Fibroblast of lung (primary cell): ENCODE data around the gene PRDX6. TPM values are rescaled to one million over a fixed set of nuclear protein-coding genes. Genes with fewer than 3 reads are reported as not detected.
"Not testable (repeated sequence)": the region's sequence is repeated elsewhere in the genome, so short reads cannot be mapped to it uniquely, and the experiment has no call there.

Experiments
- DNase-seq, 2 donors: peaks; one replicate each; pipeline versions ENCODE4 v3.0.0 to v3.0.0-alpha.2; 2010; ENCODE audit warnings: low read depth in 2 of 2
- H2AFZ ChIP-seq: 2 replicates; pipeline ENCODE4 v1.5.1; 2012; ENCODE audit warnings: low read length, control low read depth, inconsistent platforms
- H3K27ac ChIP-seq: 2 replicates; pipeline ENCODE4 v1.5.1; 2011; ENCODE audit warnings: low read length, control low read depth; ENCODE audit not compliant: insufficient read depth
- H3K27me3 ChIP-seq: 2 replicates; pipeline ENCODE4 v1.5.1; 2011; ENCODE audit warnings: mild to moderate bottlenecking, low read length; ENCODE audit not compliant: control insufficient read depth, insufficient read depth
- H3K36me3 ChIP-seq: 2 replicates; pipeline ENCODE4 v1.5.1; 2011; ENCODE audit warnings: low read length; ENCODE audit not compliant: control insufficient read depth, insufficient read depth
- H3K4me1 ChIP-seq: 2 replicates; pipeline ENCODE4 v1.5.1; 2011; ENCODE audit warnings: low read length; ENCODE audit not compliant: control insufficient read depth, insufficient read depth; ENCODE audit errors: extremely low read depth
- H3K4me2 ChIP-seq: 2 replicates; pipeline ENCODE4 v1.5.1; 2011; ENCODE audit warnings: low read length, control low read depth; ENCODE audit not compliant: insufficient read depth; ENCODE audit errors: extremely low read depth
- H3K4me3 ChIP-seq, 4 experiments: fragments of 200-600 bp in 1 of 4; sonication (generic) in 1 of 4; replicated peaks in 1 of 4; 2 replicates each; pipeline ENCODE4 v1.5.1; 2011 to 2016; ENCODE audit warnings: low read length in 4 of 4, low read depth in 3 of 4, mild to moderate bottlenecking in 3 of 4, control low read depth in 2 of 4, inconsistent platforms in 1 of 4, mixed read lengths in 1 of 4; ENCODE audit not compliant: insufficient read depth in 1 of 4; ENCODE audit errors: control extremely low read depth in 1 of 4
- H3K79me2 ChIP-seq: 2 replicates; pipeline ENCODE4 v1.5.1; 2012; ENCODE audit warnings: mild to moderate bottlenecking, low read length, inconsistent platforms; ENCODE audit not compliant: control insufficient read depth, insufficient read depth
- H3K9ac ChIP-seq: 2 replicates; pipeline ENCODE4 v1.5.1; 2011; ENCODE audit warnings: mild to moderate bottlenecking, low read length, control low read depth; ENCODE audit not compliant: insufficient read depth
- H3K9me3 ChIP-seq: 2 replicates; pipeline ENCODE4 v1.5.1; 2012; ENCODE audit warnings: low read depth, low read length; ENCODE audit not compliant: control insufficient read depth, insufficient read depth
- H4K20me1 ChIP-seq: 2 replicates; pipeline ENCODE4 v1.5.1; 2011; ENCODE audit warnings: low read length; ENCODE audit not compliant: control insufficient read depth, insufficient read depth; ENCODE audit errors: extremely low read depth
- EZH2 ChIP-seq: IDR thresholded peaks from 2 replicates; pipeline ENCODE4 v1.5.1; 2012; ENCODE audit warnings: low read length, control low read depth, mild to moderate bottlenecking; ENCODE audit errors: missing control alignments
- polyA plus RNA-seq, 2 donors: library from polyadenylated mRNA; depleted of rRNA in 1 of 2; stranded (reverse) in 1 of 2; unstranded in 1 of 2; fragments of >200 nt; gene quantifications; 2 replicates each; pipeline ENCODE4 v1.2.1, GENCODE V29; 2011 to 2012; ENCODE audit warnings: missing spikeins in 1 of 2
- total RNA-seq: library from RNA; depleted of rRNA; stranded (reverse); fragments of >200 nt; gene quantifications from 2 replicates; pipeline ENCODE4 v1.2.1, GENCODE V29; 2014
- TF ChIP-seq, protein P1 (sequence below), 2 donors: IDR thresholded peaks in 1 of 2; conservative IDR thresholded peaks in 1 of 2; 1 replicate in 1 of 2; 2 replicates in 1 of 2; pipeline ENCODE4 v1.5.1; 2011 to 2012; ENCODE audit warnings: low read length in 2 of 2, control low read depth in 1 of 2, inconsistent platforms in 1 of 2, low read depth in 1 of 2, mild to moderate bottlenecking in 1 of 2

The PRDX6 gene
- total and polyA plus RNA-seq, 2 donors (not counting 1 experiment from before 2014, with no cell fraction given) = 183 to 384 TPM

DNA sequence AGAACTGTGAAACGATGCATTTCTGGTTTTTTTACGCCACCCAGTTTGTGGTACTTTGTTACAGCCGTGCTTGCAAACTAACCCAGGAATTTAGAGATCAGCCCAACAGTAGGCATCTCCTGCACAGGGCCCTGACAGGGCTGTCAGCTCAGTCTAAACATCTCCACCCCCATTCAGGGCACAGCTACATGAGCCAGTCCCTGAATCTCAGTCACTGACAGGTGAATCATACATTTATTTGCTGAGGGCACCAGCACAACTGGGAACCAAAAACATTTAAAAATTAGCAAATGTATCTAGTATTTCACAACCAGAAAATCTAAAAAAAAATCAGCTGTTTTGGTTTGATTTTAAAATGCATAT lies 30.7 kb downstream of the PRDX6 start:
- Histone ChIP-seq H3K4me1 (peaks cover 7% of the 10 kb centered on the region), H3K9me3 (no peaks in the 10 kb centered on the region), H3K27ac (peak overlapping the region; percentile 5), H4K20me1 (no peaks in the 10 kb centered on the region), H3K4me3 (no peak overlapping the region), H3K9ac (no peak overlapping the region), H3K79me2 (no peaks in the 10 kb centered on the region), H3K4me2 (peak overlapping the region; percentile 37), H2AFZ (no peak overlapping the region), H3K27me3 (no peaks in the 10 kb centered on the region), H3K36me3 (no peaks in the 10 kb centered on the region)
- peak in 1 of 2 donors; percentile 29 for DNase-seq
- TF ChIP-seq, protein P1, sequence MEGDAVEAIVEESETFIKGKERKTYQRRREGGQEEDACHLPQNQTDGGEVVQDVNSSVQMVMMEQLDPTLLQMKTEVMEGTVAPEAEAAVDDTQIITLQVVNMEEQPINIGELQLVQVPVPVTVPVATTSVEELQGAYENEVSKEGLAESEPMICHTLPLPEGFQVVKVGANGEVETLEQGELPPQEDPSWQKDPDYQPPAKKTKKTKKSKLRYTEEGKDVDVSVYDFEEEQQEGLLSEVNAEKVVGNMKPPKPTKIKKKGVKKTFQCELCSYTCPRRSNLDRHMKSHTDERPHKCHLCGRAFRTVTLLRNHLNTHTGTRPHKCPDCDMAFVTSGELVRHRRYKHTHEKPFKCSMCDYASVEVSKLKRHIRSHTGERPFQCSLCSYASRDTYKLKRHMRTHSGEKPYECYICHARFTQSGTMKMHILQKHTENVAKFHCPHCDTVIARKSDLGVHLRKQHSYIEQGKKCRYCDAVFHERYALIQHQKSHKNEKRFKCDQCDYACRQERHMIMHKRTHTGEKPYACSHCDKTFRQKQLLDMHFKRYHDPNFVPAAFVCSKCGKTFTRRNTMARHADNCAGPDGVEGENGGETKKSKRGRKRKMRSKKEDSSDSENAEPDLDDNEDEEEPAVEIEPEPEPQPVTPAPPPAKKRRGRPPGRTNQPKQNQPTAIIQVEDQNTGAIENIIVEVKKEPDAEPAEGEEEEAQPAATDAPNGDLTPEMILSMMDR (conservative IDR thresholded peaks at IDR 0.05 in 1 of 2, IDR thresholded peaks at IDR 0.05 in 1 of 2; ENCODE audit: low read depth in 1 of 2, low read length in 2 of 2) = no peak
- no peak for TF ChIP-seq EZH2

- DNase-seq = peak in 1 of 2 donors; percentile 31
These were observed 31.4 kb downstream of the PRDX6 start for GRCh38 chr1:173508541-173508940.

GRCh38 chr1:173509797-173510196 lies 32.7 kb downstream of the PRDX6 start:
- H2AFZ ChIP-seq = no peak overlapping the region
- H4K20me1 ChIP-seq = no peaks in the 10 kb centered on the region
- no peaks in the 10 kb centered on the region for H3K27me3 ChIP-seq
- H3K4me3 ChIP-seq = no peak overlapping the region
- H3K4me1 ChIP-seq = peaks cover 7% of the 10 kb centered on the region
- TF ChIP-seq, protein P1 (conservative IDR thresholded peaks at IDR 0.05 in 1 of 2, IDR thresholded peaks at IDR 0.05 in 1 of 2; ENCODE audit: low read depth in 1 of 2, low read length in 2 of 2) = no peak
- TF ChIP-seq EZH2 = no peak
- DNase-seq = no peak
- no peak overlapping the region for H3K9ac ChIP-seq
- H3K4me2 ChIP-seq = no peak overlapping the region
- H3K79me2 ChIP-seq = no peaks in the 10 kb centered on the region
- no peak overlapping the region for H3K27ac ChIP-seq
- no peaks in the 10 kb centered on the region for H3K36me3 ChIP-seq
- no peaks in the 10 kb centered on the region for H3K9me3 ChIP-seq

More at GRCh38 chr1:173508541-173508940, 31.4 kb downstream of the PRDX6 start:
- Histone ChIP-seq H4K20me1 (no peaks in the 10 kb centered on the region), H3K4me3 (no peak overlapping the region), H3K36me3 (no peaks in the 10 kb centered on the region), H3K79me2 (no peaks in the 10 kb centered on the region), H3K4me1 (peaks cover 7% of the 10 kb centered on the region), H3K9ac (no peak overlapping the region), H3K27ac (no peak overlapping the region), H2AFZ (no peak overlapping the region), H3K9me3 (no peaks in the 10 kb centered on the region), H3K4me2 (no peak overlapping the region), H3K27me3 (no peaks in the 10 kb centered on the region)
- TF ChIP-seq, protein P1 (conservative IDR thresholded peaks at IDR 0.05 in 1 of 2, IDR thresholded peaks at IDR 0.05 in 1 of 2; ENCODE audit: low read depth in 1 of 2, low read length in 2 of 2) = no peak
- no peak for TF ChIP-seq EZH2

GRCh38 chr1:173514503-173514902 lies 37.4 kb downstream of the PRDX6 start:
- not testable (repeated sequence) for H3K27ac ChIP-seq, H3K36me3 ChIP-seq, H3K9me3 ChIP-seq, H3K4me1 ChIP-seq, H2AFZ ChIP-seq, H3K4me3 ChIP-seq, H3K79me2 ChIP-seq, H3K4me2 ChIP-seq, DNase-seq, H3K27me3 ChIP-seq, H4K20me1 ChIP-seq, H3K9ac ChIP-seq
